Ascending aorta (tissue), 2 donors: ENCODE measurements around the gene ARFGEF2. TPM values are rescaled to one million over a fixed set of nuclear protein-coding genes. Genes with fewer than 3 reads are reported as not detected.
"Not testable (repeated sequence)": the region's sequence is repeated elsewhere in the genome, so short reads cannot be mapped to it uniquely, and the experiment has no call there.

Experiments
- DNase-seq, 2 donors: peaks; one replicate each; pipeline ENCODE4 v3.0.0-alpha.2; 2019; ENCODE audit warnings: low spot score in 2 of 2
- H3K27ac ChIP-seq, 2 donors: fragments of 200-600 bp; sonication (generic); one replicate each; pipeline ENCODE4 v1.5.1; 2016 to 2017; ENCODE audit warnings: mild to moderate bottlenecking in 1 of 2
- H3K27me3 ChIP-seq: fragments of 200-600 bp; sonication (generic); one replicate; pipeline ENCODE4 v1.5.1; 2017
- H3K36me3 ChIP-seq, 2 donors: fragments of 200-600 bp; sonication (generic); one replicate each; pipeline ENCODE4 v1.5.1; 2016
- H3K4me1 ChIP-seq, 2 donors: fragments of 200-600 bp; sonication (generic); one replicate each; pipeline ENCODE4 v1.5.1; 2016 to 2017; ENCODE audit warnings: mild to moderate bottlenecking in 1 of 2
- H3K4me3 ChIP-seq, 2 donors: fragments of 200-600 bp; sonication (generic); one replicate each; pipeline ENCODE4 v1.5.1; 2016 to 2017; ENCODE audit warnings: mild to moderate bottlenecking in 1 of 2
- H3K9me3 ChIP-seq, 2 donors: fragments of 200-600 bp; sonication (generic); one replicate each; pipeline ENCODE4 v1.5.1; 2016
- intact Hi-C: fragments of 100-400 bp; cut with DNase I; formaldehyde crosslinking; loops from one replicate; pipeline ENCODE4 v1.15.1; 2023
- total RNA-seq: library from RNA; depleted of rRNA; stranded (reverse); fragments of >200 nt; gene quantifications from one replicate; pipeline ENCODE4 v1.1.0, GENCODE V29; 2016
- TF ChIP-seq, protein P1 (sequence below), 3 experiments: fragments of 200-600 bp in 2 of 3; fragments of 450-650 bp in 1 of 3; sonication (generic) in 2 of 3; IDR thresholded peaks; one replicate each; pipeline ENCODE4 v1.5.1; 2016 to 2019; ENCODE audit warnings: antibody characterized with exemption in 3 of 3, mild to moderate bottlenecking in 1 of 3, moderate library complexity in 1 of 3

ARFGEF2 gene
- total RNA-seq, 1 donor from 2014 or later: 7.9 TPM

GRCh38 chr20:48886811-48887210, 34.7 kb upstream of the ARFGEF2 start:
- Histone ChIP-seq H3K27me3 (no peaks in the 10 kb centered on the region), H3K27ac (no peak overlapping the region), H3K4me3 (no peak overlapping the region), H3K4me1 (no peaks in the 10 kb centered on the region), H3K9me3 (no peaks in the 10 kb centered on the region), H3K36me3 (no peaks in the 10 kb centered on the region)
- TF ChIP-seq, protein P1, sequence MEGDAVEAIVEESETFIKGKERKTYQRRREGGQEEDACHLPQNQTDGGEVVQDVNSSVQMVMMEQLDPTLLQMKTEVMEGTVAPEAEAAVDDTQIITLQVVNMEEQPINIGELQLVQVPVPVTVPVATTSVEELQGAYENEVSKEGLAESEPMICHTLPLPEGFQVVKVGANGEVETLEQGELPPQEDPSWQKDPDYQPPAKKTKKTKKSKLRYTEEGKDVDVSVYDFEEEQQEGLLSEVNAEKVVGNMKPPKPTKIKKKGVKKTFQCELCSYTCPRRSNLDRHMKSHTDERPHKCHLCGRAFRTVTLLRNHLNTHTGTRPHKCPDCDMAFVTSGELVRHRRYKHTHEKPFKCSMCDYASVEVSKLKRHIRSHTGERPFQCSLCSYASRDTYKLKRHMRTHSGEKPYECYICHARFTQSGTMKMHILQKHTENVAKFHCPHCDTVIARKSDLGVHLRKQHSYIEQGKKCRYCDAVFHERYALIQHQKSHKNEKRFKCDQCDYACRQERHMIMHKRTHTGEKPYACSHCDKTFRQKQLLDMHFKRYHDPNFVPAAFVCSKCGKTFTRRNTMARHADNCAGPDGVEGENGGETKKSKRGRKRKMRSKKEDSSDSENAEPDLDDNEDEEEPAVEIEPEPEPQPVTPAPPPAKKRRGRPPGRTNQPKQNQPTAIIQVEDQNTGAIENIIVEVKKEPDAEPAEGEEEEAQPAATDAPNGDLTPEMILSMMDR (IDR thresholded peaks at IDR 0.05): no peak
- DNase-seq: no peak
- intact Hi-C loops: no loop called here

- H3K27me3 ChIP-seq, intact Hi-C loops, DNase-seq, H3K36me3 ChIP-seq, H3K27ac ChIP-seq, H3K4me3 ChIP-seq, H3K4me1 ChIP-seq, H3K9me3 ChIP-seq: not testable (repeated sequence)
Measured at GRCh38 chr20:48888517-48888916, 33.0 kb upstream of the ARFGEF2 start.

GRCh38 chr20:48889140-48889790, 32.2 kb upstream of the ARFGEF2 start:
- no peak overlapping the region for H3K27ac ChIP-seq
- H3K4me1 ChIP-seq: no peaks in the 10 kb centered on the region
- no peak overlapping the region for H3K4me3 ChIP-seq
- TF ChIP-seq, protein P1 (IDR thresholded peaks at IDR 0.05): no peak
- no peaks in the 10 kb centered on the region for H3K9me3 ChIP-seq
- H3K27me3 ChIP-seq: no peaks in the 10 kb centered on the region
- H3K36me3 ChIP-seq: no peaks in the 10 kb centered on the region
- DNase-seq: no peak
- intact Hi-C loops: no loop called here

GRCh38 chr20:48891235-48892048, 30.1 kb upstream of the ARFGEF2 start:
- Histone ChIP-seq H3K4me1 (no peaks in the 10 kb centered on the region), H3K9me3 (no peaks in the 10 kb centered on the region), H3K27me3 (no peaks in the 10 kb centered on the region), H3K4me3 (no peak overlapping the region), H3K27ac (no peak overlapping the region), H3K36me3 (no peaks in the 10 kb centered on the region)
- intact Hi-C loops: no loop called here
- TF ChIP-seq, protein P1 (IDR thresholded peaks at IDR 0.05): no peak
- DNase-seq: no peak

DNA sequence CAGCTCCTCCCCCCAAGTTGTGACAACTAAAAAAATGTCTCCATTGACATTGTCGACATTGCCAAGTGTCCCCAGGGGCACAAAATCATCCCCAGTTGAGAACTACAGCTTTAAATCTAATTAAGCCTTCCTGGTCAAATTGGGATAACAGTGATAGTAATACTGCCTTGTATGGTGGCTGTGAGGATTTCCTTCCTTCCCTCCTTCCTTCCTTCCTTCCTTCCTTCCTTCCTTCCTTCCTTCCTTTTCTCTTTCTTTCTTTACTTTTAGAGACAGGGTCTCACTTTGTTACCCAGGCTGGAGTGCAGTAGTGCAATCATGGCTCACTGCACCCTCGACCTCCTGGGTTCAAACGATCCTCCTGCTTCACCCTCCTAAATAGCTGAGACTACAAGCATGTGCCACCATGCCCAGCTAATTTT, 29.5 kb upstream of the ARFGEF2 start:
- Histone ChIP-seq H3K36me3 (no peaks in the 10 kb centered on the region), H3K4me3 (no peak overlapping the region), H3K27me3 (no peaks in the 10 kb centered on the region), H3K4me1 (no peaks in the 10 kb centered on the region), H3K27ac (no peak overlapping the region), H3K9me3 (no peaks in the 10 kb centered on the region)
- intact Hi-C loops: no loop called here
- no peak for DNase-seq
- TF ChIP-seq, protein P1 (IDR thresholded peaks at IDR 0.05): no peak

GRCh38 chr20:48892891-48893290, 28.6 kb upstream of the ARFGEF2 start:
- H3K27me3 ChIP-seq: no peaks in the 10 kb centered on the region
- TF ChIP-seq, protein P1 (IDR thresholded peaks at IDR 0.05): no peak
- H3K4me3 ChIP-seq: no peak overlapping the region
- no peaks in the 10 kb centered on the region for H3K9me3 ChIP-seq
- H3K4me1 ChIP-seq: no peaks in the 10 kb centered on the region
- DNase-seq: no peak
- no peaks in the 10 kb centered on the region for H3K36me3 ChIP-seq
- intact Hi-C loops: no loop called here
- H3K27ac ChIP-seq: no peak overlapping the region
